NB4 (cell line): ENCODE measurements around the gene GPC5.
"Not testable (repeated sequence)": the region's sequence is repeated elsewhere in the genome, so short reads cannot be mapped to it uniquely, and the experiment has no call there.

Experiments
- MYC ChIP-seq: IDR thresholded peaks from 2 replicates; pipeline ENCODE4 v1.6.1; 2011; ENCODE audit warnings: low read depth, low read length
- POLR2A ChIP-seq: IDR thresholded peaks from 2 replicates; pipeline ENCODE4 v1.6.1; 2011; ENCODE audit warnings: mild to moderate bottlenecking; ENCODE audit not compliant: insufficient read length; ENCODE audit errors: extremely low read depth
- TF ChIP-seq, protein P1 (sequence below): IDR thresholded peaks from one replicate; pipeline ENCODE4 v1.5.1; 2012; ENCODE audit warnings: low read depth, low read length
- TF ChIP-seq, protein P2 (sequence below): IDR thresholded peaks from 2 replicates; pipeline ENCODE4 v1.6.1; 2011; ENCODE audit warnings: low read depth, low read length

DNA sequence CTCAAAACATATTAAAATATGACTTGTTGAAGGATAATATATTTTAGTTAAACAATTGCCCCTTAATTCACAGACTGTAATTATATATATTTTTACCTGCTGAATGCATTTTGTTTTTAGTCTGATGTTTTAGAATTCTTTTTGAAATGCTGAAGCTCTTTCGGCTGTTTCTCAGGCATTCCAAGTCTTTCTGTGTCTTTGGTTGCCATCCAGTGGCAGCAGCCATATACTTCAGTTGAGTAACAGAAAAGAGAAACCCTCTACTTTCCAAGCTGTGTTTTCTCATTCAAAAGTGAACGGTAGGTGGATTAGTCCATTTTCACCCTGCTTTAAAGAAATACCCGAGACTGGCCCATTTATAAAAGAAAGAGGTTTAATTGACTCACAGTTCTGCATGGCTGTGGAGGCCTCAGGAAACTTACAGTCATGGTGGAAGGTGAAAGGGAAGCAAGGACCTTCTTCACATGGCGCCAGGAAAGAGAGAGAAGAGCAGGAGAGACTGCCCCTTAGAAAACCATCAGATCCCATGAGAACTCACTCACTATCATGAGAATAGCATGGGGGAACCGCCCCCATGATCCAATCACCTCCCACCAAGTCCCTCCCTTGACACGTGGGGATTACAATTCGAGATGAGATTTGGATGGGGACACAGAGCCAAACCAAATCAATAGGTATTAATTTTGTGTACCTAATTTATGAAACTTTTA lies 383.7 kb downstream of the GPC5 start:
- TF ChIP-seq, protein P1, sequence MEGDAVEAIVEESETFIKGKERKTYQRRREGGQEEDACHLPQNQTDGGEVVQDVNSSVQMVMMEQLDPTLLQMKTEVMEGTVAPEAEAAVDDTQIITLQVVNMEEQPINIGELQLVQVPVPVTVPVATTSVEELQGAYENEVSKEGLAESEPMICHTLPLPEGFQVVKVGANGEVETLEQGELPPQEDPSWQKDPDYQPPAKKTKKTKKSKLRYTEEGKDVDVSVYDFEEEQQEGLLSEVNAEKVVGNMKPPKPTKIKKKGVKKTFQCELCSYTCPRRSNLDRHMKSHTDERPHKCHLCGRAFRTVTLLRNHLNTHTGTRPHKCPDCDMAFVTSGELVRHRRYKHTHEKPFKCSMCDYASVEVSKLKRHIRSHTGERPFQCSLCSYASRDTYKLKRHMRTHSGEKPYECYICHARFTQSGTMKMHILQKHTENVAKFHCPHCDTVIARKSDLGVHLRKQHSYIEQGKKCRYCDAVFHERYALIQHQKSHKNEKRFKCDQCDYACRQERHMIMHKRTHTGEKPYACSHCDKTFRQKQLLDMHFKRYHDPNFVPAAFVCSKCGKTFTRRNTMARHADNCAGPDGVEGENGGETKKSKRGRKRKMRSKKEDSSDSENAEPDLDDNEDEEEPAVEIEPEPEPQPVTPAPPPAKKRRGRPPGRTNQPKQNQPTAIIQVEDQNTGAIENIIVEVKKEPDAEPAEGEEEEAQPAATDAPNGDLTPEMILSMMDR, result not testable (repeated sequence)
- not testable (repeated sequence) for TF ChIP-seq POLR2A, MYC
- TF ChIP-seq, protein P2, sequence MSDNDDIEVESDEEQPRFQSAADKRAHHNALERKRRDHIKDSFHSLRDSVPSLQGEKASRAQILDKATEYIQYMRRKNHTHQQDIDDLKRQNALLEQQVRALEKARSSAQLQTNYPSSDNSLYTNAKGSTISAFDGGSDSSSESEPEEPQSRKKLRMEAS, result not testable (repeated sequence)
